ENCODE data around the gene NRCAM. TPM values are rescaled to one million over a fixed set of nuclear protein-coding genes. Genes with fewer than 3 reads are reported as not detected.

The NRCAM gene
- total RNA-seq, 4 donors from 2014 or later, result 0.85 to 4.1 (median 2.6) TPM

DNA sequence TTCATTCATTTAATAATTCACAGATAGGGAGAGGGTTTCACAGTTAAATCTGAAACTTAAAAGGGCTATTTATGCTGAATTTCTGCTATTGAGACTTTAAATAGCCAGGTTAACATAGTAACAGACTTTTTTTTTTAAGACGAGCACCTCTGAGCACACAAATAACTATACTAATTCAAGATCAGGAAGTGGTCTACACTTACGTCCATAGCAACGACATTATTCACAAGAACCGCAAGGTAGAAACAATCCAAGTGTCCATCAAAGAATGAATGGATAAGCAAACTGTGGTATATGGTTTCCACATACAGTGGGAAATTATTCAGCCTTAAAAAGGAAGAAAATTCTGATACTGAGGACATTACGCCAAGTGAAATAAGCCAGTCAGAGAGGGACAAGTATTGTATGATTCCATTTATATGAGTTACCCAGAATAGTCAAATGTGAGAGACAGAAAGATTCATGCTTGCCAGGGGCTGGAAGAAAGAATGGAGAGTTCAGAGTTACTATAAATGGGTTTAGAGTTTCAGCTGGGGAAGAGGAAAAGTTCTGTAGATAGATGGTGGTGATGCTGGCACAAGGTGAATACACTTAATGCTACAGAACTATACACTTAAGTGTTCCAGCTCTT, 185.7 kb downstream of the NRCAM start:
- DNase-seq, result no peak
- Histone ChIP-seq H3K4me1 (no peaks in the 10 kb centered on the region), H3K9me3 (no peaks in the 10 kb centered on the region), H3K27ac (no peak overlapping the region), H3K4me3 (no peak overlapping the region), H3K36me3 (no peaks in the 10 kb centered on the region), H3K27me3 (no peaks in the 10 kb centered on the region)
- no peak for TF ChIP-seq POLR2A (IDR thresholded peaks at IDR 0.05)
- TF ChIP-seq, protein P1, sequence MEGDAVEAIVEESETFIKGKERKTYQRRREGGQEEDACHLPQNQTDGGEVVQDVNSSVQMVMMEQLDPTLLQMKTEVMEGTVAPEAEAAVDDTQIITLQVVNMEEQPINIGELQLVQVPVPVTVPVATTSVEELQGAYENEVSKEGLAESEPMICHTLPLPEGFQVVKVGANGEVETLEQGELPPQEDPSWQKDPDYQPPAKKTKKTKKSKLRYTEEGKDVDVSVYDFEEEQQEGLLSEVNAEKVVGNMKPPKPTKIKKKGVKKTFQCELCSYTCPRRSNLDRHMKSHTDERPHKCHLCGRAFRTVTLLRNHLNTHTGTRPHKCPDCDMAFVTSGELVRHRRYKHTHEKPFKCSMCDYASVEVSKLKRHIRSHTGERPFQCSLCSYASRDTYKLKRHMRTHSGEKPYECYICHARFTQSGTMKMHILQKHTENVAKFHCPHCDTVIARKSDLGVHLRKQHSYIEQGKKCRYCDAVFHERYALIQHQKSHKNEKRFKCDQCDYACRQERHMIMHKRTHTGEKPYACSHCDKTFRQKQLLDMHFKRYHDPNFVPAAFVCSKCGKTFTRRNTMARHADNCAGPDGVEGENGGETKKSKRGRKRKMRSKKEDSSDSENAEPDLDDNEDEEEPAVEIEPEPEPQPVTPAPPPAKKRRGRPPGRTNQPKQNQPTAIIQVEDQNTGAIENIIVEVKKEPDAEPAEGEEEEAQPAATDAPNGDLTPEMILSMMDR (IDR thresholded peaks at IDR 0.05), result no peak

DNA sequence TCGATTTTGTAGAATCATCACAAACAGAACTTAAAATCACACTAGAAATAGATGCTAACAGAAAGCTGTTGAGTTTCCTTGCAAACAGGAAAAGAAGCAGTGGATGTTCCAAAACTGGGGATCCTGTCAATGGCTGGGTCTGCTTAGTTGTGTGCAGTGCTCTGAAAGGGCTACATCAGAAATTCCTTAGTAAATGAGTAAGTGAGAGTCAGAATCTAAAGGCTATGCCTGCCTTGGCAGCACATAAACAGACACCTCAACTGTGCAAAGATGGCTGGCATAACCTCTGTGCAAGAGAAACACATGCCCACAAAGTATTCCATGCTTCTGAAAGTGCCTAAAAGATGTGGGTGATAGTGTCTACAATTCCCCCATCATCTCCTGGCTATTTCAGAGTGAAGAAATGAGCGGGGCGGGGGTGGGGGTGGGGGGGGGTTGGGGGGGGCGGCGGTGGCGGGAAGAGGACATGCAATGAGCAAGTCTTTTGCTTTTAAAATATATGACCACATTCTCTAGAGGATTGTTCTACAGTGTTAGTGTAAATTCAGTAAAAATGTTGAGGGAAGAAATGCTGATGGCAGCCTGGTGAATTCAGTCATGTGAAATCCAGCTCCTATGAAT, 187.9 kb downstream of the NRCAM start:
- TF ChIP-seq POLR2A (IDR thresholded peaks at IDR 0.05), result no peak
- H3K4me3 ChIP-seq, result no peak overlapping the region

DNA sequence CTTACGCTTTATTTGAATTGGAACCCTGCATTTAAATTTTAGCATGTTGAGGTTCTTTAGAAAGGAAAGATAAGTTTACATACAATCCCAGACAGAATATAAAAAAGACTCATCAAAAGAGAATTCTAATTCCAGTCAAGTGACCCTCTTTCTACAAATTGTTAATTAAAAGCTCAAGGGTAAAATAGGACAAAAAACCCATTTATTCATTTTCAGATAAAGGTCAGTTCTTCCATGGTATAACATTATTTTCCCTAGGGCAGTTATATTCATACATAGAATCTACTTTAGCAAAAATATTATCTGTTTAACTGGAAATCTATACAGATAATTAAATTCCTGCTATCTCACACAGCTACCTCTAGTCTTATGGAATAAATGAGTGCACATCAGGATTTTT, 188.6 kb downstream of the NRCAM start:
- H3K4me3 ChIP-seq, result no peak overlapping the region
- no peaks in the 10 kb centered on the region for H3K36me3 ChIP-seq
- no peak overlapping the region for H3K27ac ChIP-seq
- no peaks in the 10 kb centered on the region for H3K27me3 ChIP-seq
- H3K9me3 ChIP-seq, result no peaks in the 10 kb centered on the region
- TF ChIP-seq POLR2A (IDR thresholded peaks at IDR 0.05), result no peak
- no peaks in the 10 kb centered on the region for H3K4me1 ChIP-seq
- no peak for DNase-seq

More for the DNA sequence above, 187.9 kb downstream of the NRCAM start:
- Histone ChIP-seq H3K4me1 (no peaks in the 10 kb centered on the region), H3K36me3 (no peaks in the 10 kb centered on the region), H3K9me3 (no peaks in the 10 kb centered on the region), H3K27me3 (no peaks in the 10 kb centered on the region), H3K27ac (no peak overlapping the region)
- DNase-seq, result no peak

DNA sequence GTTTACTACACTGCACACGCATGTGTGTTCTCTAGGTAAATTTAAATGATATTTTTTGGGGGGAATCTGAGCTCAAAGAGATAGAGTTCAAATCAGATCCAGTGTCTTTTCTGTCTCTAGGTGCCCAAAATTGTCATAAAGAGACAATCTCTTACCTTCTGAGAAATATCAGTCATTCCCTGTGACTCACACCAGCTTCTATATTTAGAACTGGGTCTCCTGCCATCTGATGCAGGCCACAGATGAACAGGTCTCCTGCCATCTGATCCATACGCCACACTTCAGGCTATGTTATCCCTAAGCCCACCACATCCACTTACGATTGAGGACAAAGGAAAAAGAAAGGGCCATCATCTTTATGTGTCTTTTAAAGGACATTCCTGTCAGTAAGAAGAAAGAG, 189.7 kb downstream of the NRCAM start:
- H3K27me3 ChIP-seq, result no peaks in the 10 kb centered on the region
- H3K4me1 ChIP-seq, result no peaks in the 10 kb centered on the region
- H3K36me3 ChIP-seq, result no peaks in the 10 kb centered on the region
- no peak overlapping the region for H3K27ac ChIP-seq
- H3K9me3 ChIP-seq, result no peaks in the 10 kb centered on the region
- H3K4me3 ChIP-seq, result no peak overlapping the region
- no peak for DNase-seq
- TF ChIP-seq, protein P1 (IDR thresholded peaks at IDR 0.05), result no peak
- TF ChIP-seq POLR2A (IDR thresholded peaks at IDR 0.05), result no peak

DNA sequence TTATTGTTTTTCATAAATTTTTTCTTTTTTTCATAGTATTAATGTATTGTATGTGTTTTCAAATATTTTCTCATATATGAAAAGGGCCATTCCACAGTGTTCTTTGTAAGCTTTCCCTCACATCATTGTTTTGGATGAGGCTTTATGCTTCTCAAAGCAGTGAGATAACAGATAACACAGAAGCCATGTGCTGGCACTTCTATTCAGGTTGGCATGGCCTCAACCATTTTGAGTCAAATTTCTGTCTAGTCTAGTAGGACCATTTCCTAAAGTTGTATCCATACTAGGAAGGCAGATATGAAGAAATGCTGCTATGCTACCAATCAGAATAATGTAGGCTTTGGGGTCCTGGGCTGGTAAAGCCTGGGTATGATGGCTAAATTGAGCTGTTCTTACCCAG, 190.2 kb downstream of the NRCAM start:
- Histone ChIP-seq H3K27ac (no peak overlapping the region), H3K36me3 (no peaks in the 10 kb centered on the region), H3K9me3 (no peaks in the 10 kb centered on the region), H3K4me1 (no peaks in the 10 kb centered on the region), H3K4me3 (no peak overlapping the region), H3K27me3 (no peaks in the 10 kb centered on the region)
- TF ChIP-seq, protein P1 (IDR thresholded peaks at IDR 0.05), result no peak
- DNase-seq, result no peak

DNA sequence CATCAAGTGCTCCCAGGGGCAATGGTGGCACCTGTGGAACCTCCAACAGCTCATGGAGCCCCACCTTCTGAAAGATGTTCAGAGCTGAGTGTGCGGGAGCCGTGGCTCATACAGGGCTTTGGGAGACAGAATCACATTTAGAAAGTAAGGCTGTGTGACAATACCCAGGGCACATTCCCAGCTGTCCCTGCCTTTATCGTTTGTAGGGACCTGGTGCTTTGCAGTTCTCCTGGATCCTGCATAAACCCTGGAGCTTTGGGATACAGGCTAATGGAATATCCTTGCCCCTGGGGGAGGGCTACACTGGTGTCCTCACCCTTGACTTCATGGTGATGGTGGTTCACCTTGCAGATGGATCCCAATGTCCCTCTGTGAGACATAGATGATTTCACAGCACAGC, 191.2 kb downstream of the NRCAM start:
- H3K27ac ChIP-seq, result no peak overlapping the region
- H3K4me3 ChIP-seq, result no peak overlapping the region

More for the DNA sequence above, 191.2 kb downstream of the NRCAM start:
- TF ChIP-seq POLR2A (IDR thresholded peaks at IDR 0.05), result no peak
- TF ChIP-seq, protein P1 (IDR thresholded peaks at IDR 0.05), result no peak
- no peaks in the 10 kb centered on the region for H3K27me3 ChIP-seq
- no peaks in the 10 kb centered on the region for H3K36me3 ChIP-seq
- DNase-seq, result no peak
- H3K4me1 ChIP-seq, result no peaks in the 10 kb centered on the region
- no peaks in the 10 kb centered on the region for H3K9me3 ChIP-seq
